H1 (cell line): ENCODE data around the gene DIAPH2. TPM values are rescaled to one million over a fixed set of nuclear protein-coding genes. Genes with fewer than 3 reads are reported as not detected.

Source experiments
- CTCF ChIA-PET: fragments of 300-600 bp; sonication (Branson Sonifier 250); formaldehyde crosslinking; loops from one replicate; lab custom pipeline; 2021; ENCODE audit not compliant: partially characterized antibody; lab: Charles Lee
- POLR2A ChIA-PET: fragments of 300-600 bp; sonication (Branson Sonifier 250); formaldehyde crosslinking; loops from one replicate; lab custom pipeline; 2021; ENCODE audit warnings: inconsistent platforms; ENCODE audit not compliant: partially characterized antibody; lab: Charles Lee
- DNase-seq, 2 experiments: peaks; one replicate each; pipeline versions ENCODE4 v3.0.0 to v3.0.0-alpha.2; 2010 to 2022; ENCODE audit warnings: low spot score in 2 of 2, low read depth in 1 of 2, mixed read lengths in 1 of 2
- FAIRE-seq: peaks from 2 replicates; lab custom pipeline; 2011; peaks lifted over from hg19 to GRCh38; lab: Jason Lieb, UNC
- H2AFZ ChIP-seq: 2 replicates; pipeline ENCODE4 v1.8.1; 2012; ENCODE audit warnings: low read length, inconsistent platforms
- H2AK5ac ChIP-seq: 2 replicates; pipeline ENCODE4 v1.6.1; 2013; ENCODE audit warnings: low read depth, low read length
- H2BK120ac ChIP-seq: replicated peaks from 2 replicates; pipeline ENCODE3; 2013; ENCODE audit warnings: low read depth, low read length, inconsistent platforms
- H2BK12ac ChIP-seq: 2 replicates; pipeline ENCODE4 v1.6.1; 2013; ENCODE audit warnings: low read depth, low read length
- H2BK15ac ChIP-seq: 2 replicates; pipeline ENCODE4 v1.6.1; 2013; ENCODE audit warnings: low read length
- H2BK20ac ChIP-seq: 2 replicates; pipeline ENCODE4 v1.6.1; 2013; ENCODE audit warnings: low read length
- H2BK5ac ChIP-seq: 2 replicates; pipeline ENCODE4 v1.6.1; 2013; ENCODE audit warnings: low read depth, low read length
- H3K14ac ChIP-seq: 2 replicates; pipeline ENCODE4 v1.6.1; 2013; ENCODE audit warnings: inconsistent platforms; ENCODE audit not compliant: insufficient read length
- H3K18ac ChIP-seq: 2 replicates; pipeline ENCODE4 v1.6.1; 2013; ENCODE audit warnings: low read length; ENCODE audit errors: extremely low read depth
- H3K23ac ChIP-seq: 2 replicates; pipeline ENCODE4 v1.6.1; 2013; ENCODE audit warnings: inconsistent platforms; ENCODE audit not compliant: insufficient read length
- H3K23me2 ChIP-seq: 2 replicates; pipeline ENCODE4 v1.6.1; 2013; ENCODE audit warnings: low read depth, low read length
- H3K27ac ChIP-seq: 2 replicates; pipeline ENCODE4 v1.6.1; 2011; ENCODE audit warnings: low read depth, low read length, inconsistent platforms
- H3K27me3 ChIP-seq, 4 experiments: replicated peaks in 1 of 4; 1 replicate in 1 of 4; 2 replicates in 3 of 4; pipeline versions ENCODE4 v1.6.1 to v1.8.1; 2011 to 2013; ENCODE audit warnings: low read length in 3 of 4, mild to moderate bottlenecking in 3 of 4, inconsistent platforms in 2 of 4, mixed read lengths in 2 of 4, moderate library complexity in 1 of 4; ENCODE audit not compliant: control insufficient read depth in 3 of 4, insufficient read depth in 3 of 4; ENCODE audit errors: extremely low read depth in 1 of 4
- H3K36me3 ChIP-seq, 4 experiments: 2 replicates each; pipeline versions ENCODE4 v1.6.1 to v1.8.1; 2011 to 2013; ENCODE audit warnings: mild to moderate bottlenecking in 4 of 4, low read length in 3 of 4, moderate library complexity in 2 of 4, control low read depth in 1 of 4, inconsistent platforms in 1 of 4; ENCODE audit not compliant: insufficient read depth in 4 of 4, control insufficient read depth in 2 of 4
- H3K4ac ChIP-seq: replicated peaks from 2 replicates; pipeline ENCODE3; 2013; ENCODE audit warnings: low read length, low read depth, mixed read lengths, inconsistent platforms; ENCODE audit not compliant: insufficient read length
- H3K4me1 ChIP-seq, 4 experiments: replicated peaks in 1 of 4; 1 replicate in 1 of 4; 2 replicates in 3 of 4; pipeline versions ENCODE4 v1.6.1 to v1.8.1; 2011 to 2013; ENCODE audit warnings: low read length in 3 of 4, inconsistent platforms in 2 of 4, mixed read lengths in 1 of 4; ENCODE audit not compliant: insufficient read depth in 4 of 4, control insufficient read depth in 3 of 4
- H3K4me2 ChIP-seq, 2 experiments: 2 replicates each; pipeline versions ENCODE4 v1.6.1 to v1.8.1; 2011 to 2013; ENCODE audit warnings: low read depth in 2 of 2, low read length in 2 of 2, control low read depth in 1 of 2, inconsistent platforms in 1 of 2, mild to moderate bottlenecking in 1 of 2; ENCODE audit not compliant: insufficient read depth in 1 of 2
- H3K4me3 ChIP-seq, 4 experiments: fragments of 200-600, 300-600 bp in 1 of 4; sonication (generic), shearing (Covaris generic), sonication (Bioruptor Twin) in 1 of 4; 2 replicates each; pipeline versions ENCODE4 v1.5.1 to v1.8.1; 2011 to 2016; ENCODE audit warnings: low read length in 4 of 4, low read depth in 3 of 4, control low read depth in 2 of 4, inconsistent platforms in 2 of 4, mild to moderate bottlenecking in 2 of 4, mixed read lengths in 1 of 4, moderate library complexity in 1 of 4; ENCODE audit not compliant: insufficient read depth in 2 of 4; ENCODE audit errors: extremely low read depth in 1 of 4
- H3K56ac ChIP-seq: replicated peaks from 2 replicates; pipeline ENCODE3; 2013; ENCODE audit warnings: low read depth, mild to moderate bottlenecking, mixed read lengths, low read length, inconsistent platforms; ENCODE audit not compliant: insufficient read length
- H3K79me1 ChIP-seq: 2 replicates; pipeline ENCODE4 v1.6.1; 2013; ENCODE audit warnings: low read depth, low read length, control low read depth
- H3K79me2 ChIP-seq, 2 experiments: 2 replicates each; pipeline versions ENCODE4 v1.6.1 to v1.8.1; 2012 to 2013; ENCODE audit warnings: low read length in 2 of 2, mild to moderate bottlenecking in 2 of 2, inconsistent platforms in 1 of 2; ENCODE audit not compliant: insufficient read depth in 2 of 2, control insufficient read depth in 1 of 2
- H3K9ac ChIP-seq, 4 experiments: replicated peaks in 1 of 4; 1 replicate in 1 of 4; 2 replicates in 3 of 4; pipeline versions ENCODE4 v1.6.1 to v1.8.1; 2011 to 2013; ENCODE audit warnings: low read depth in 3 of 4, low read length in 3 of 4, control low read depth in 2 of 4, mild to moderate bottlenecking in 2 of 4, moderate library complexity in 2 of 4, inconsistent platforms in 1 of 4; ENCODE audit errors: extremely low read depth in 1 of 4
- H3K9me3 ChIP-seq, 2 experiments: 2 replicates each; pipeline versions ENCODE4 v1.6.1 to v1.8.1; 2012 to 2013; ENCODE audit warnings: mild to moderate bottlenecking in 2 of 2, moderate library complexity in 2 of 2, control low read depth in 1 of 2, inconsistent platforms in 1 of 2, low read depth in 1 of 2, low read length in 1 of 2, mixed read lengths in 1 of 2; ENCODE audit not compliant: insufficient read depth in 2 of 2
- H4K20me1 ChIP-seq, 2 experiments: replicated peaks in 1 of 2; 2 replicates each; pipeline versions ENCODE3 to v1.8.1; 2011 to 2013; ENCODE audit warnings: inconsistent platforms in 2 of 2, low read length in 2 of 2, mild to moderate bottlenecking in 1 of 2; ENCODE audit not compliant: insufficient read depth in 2 of 2, control insufficient read depth in 1 of 2
- H4K5ac ChIP-seq: 2 replicates; pipeline ENCODE4 v1.6.1; 2013; ENCODE audit warnings: low read length, low read depth, mixed read lengths, inconsistent platforms; ENCODE audit not compliant: insufficient read length
- H4K8ac ChIP-seq: 2 replicates; pipeline ENCODE4 v1.8.0; 2013; ENCODE audit warnings: mild to moderate bottlenecking, moderate library complexity, low read length, inconsistent platforms; ENCODE audit not compliant: insufficient read depth; ENCODE audit errors: extremely low read depth
- H4K91ac ChIP-seq: replicated peaks from 2 replicates; pipeline ENCODE3; 2013; ENCODE audit warnings: low read length, mixed read lengths, inconsistent platforms; ENCODE audit not compliant: insufficient read length
- ATF3 ChIP-seq: IDR thresholded peaks from 2 replicates; pipeline ENCODE4 v1.6.1; 2011; ENCODE audit warnings: low read depth, mild to moderate bottlenecking, low read length; ENCODE audit not compliant: insufficient read depth
- CBX5 ChIP-seq: fragments of 300-800, 300-1000 bp; sonication (generic); IDR thresholded peaks from 2 replicates; pipeline ENCODE4 v1.7.1; 2016; ENCODE audit warnings: antibody characterized with exemption, low read length, low read depth
- CHD2 ChIP-seq: IDR thresholded peaks from 2 replicates; pipeline ENCODE4 v1.6.1; 2012; ENCODE audit warnings: low read length, improper control_type of control experiment
- EGR1 ChIP-seq: IDR thresholded peaks from 2 replicates; pipeline ENCODE4 v1.6.1; 2011; ENCODE audit warnings: low read depth, low read length, borderline replicate concordance
- GABPA ChIP-seq: IDR thresholded peaks from 2 replicates; pipeline ENCODE4 v1.6.1; 2011; ENCODE audit warnings: mild to moderate bottlenecking, low read length, moderate library complexity, borderline replicate concordance; ENCODE audit not compliant: insufficient read depth
- JUND ChIP-seq: IDR thresholded peaks from 2 replicates; pipeline ENCODE4 v1.6.1; 2011; ENCODE audit warnings: mild to moderate bottlenecking, improper control_type of control experiment, low read length
- MAFK ChIP-seq: IDR thresholded peaks from 2 replicates; pipeline ENCODE4 v1.6.1; 2012; ENCODE audit warnings: low read depth, mild to moderate bottlenecking, improper control_type of control experiment, low read length
- POLR2AphosphoS5 ChIP-seq: IDR thresholded peaks from 2 replicates; pipeline ENCODE4 v1.6.1; 2011; ENCODE audit warnings: low read depth, low read length
- SIN3A ChIP-seq, 2 experiments: IDR thresholded peaks in 1 of 2; conservative IDR thresholded peaks in 1 of 2; 2 replicates each; pipeline ENCODE4 v1.6.1; 2011 to 2012; ENCODE audit warnings: low read length in 2 of 2, improper control_type of control experiment in 1 of 2, low read depth in 1 of 2, mild to moderate bottlenecking in 1 of 2
- SIRT6 ChIP-seq: IDR thresholded peaks from one replicate; pipeline ENCODE4 v1.7.1; 2012; ENCODE audit warnings: low read length, inconsistent platforms
- TCF12 ChIP-seq: IDR thresholded peaks from 2 replicates; pipeline ENCODE4 v1.6.1; 2011; ENCODE audit warnings: low read depth, mild to moderate bottlenecking, low read length
- WGBS, 2 experiments: shearing (Covaris generic) in 1 of 2; methylation state at CpG; one replicate each; pipeline versions ENCODE4 v1.1.6 to v1.1.7; 2013 to 2015; ENCODE audit warnings: low lambda C conversion rate in 2 of 2, mixed read lengths in 2 of 2, inconsistent platforms in 1 of 2, low coverage in 1 of 2, missing lambda C conversion rate in 1 of 2; ENCODE audit not compliant: insufficient replicate concordance in 2 of 2, insufficient coverage in 1 of 2, insufficient read length in 1 of 2; ENCODE audit errors: extremely low coverage in 1 of 2, missing lambda C conversion rate in 1 of 2; 5-methylcytosine and 5-hydroxymethylcytosine counted together
- polyA plus RNA-seq, 7 experiments: library from polyadenylated mRNA; depleted of rRNA in 3 of 7; stranded (reverse) in 5 of 7; unstranded in 2 of 7; fragments of >200 nt in 5 of 7; fragments of 200-250 nt in 2 of 7; gene quantifications; 1 replicate in 5 of 7; 2 replicates in 1 of 7; 4 replicates in 1 of 7; pipeline versions ENCODE4 v1.2.1 to v1.2.3, GENCODE V29; 2011 to 2013; ENCODE audit warnings: missing spikeins in 2 of 7, mixed read lengths in 2 of 7
- total RNA-seq: library from RNA; stranded (reverse); fragmentation: NEBNext Ultra II Directional; extraction: Animal tissue kit (Norgen Biotek cat#: 25700); gene quantifications from 2 replicates; pipeline ENCODE4 v1.2.1, GENCODE V29; 2021
- TF ChIP-seq, protein P1 (sequence below): IDR thresholded peaks from 2 replicates; pipeline ENCODE4 v1.6.1; 2012; ENCODE audit warnings: inconsistent platforms

Gene DIAPH2
- total and polyA plus RNA-seq, 2 of the 8 experiments (the other 6 are each of a cell fraction or from before 2014, with no cell fraction given): 4.4 to 24.3 TPM

DNA sequence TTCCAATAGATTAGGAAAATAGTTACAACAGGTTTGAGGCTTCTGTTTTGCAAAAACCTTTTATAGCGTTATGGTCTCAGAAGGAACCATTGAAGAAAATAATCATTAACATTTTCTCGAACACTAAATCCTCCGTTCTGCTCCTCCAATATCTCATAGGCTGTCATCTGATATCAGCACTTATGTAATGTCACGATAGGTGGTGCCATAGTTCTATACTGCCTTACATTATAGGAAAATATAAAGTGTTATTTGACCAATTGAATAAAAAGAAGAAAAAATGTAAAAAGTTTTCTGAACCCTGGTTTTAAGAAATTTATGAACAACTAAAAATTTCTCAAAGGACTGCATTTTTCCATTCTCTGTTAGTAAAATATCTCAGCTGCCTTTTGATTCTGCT is 490.5 kb downstream of the DIAPH2 start:
- Histone ChIP-seq H4K5ac (no peak overlapping the region), H3K79me1 (no peaks in the 10 kb centered on the region), H3K36me3 (no peaks in the 10 kb centered on the region), H3K9me3 (no peaks in the 10 kb centered on the region), H3K4ac (no peak overlapping the region), H2AFZ (no peak overlapping the region), H3K79me2 (no peaks in the 10 kb centered on the region), H3K23ac (no peak overlapping the region), H3K18ac (no peak overlapping the region), H3K23me2 (no peaks in the 10 kb centered on the region), H4K8ac (no peak overlapping the region), H2AK5ac (no peak overlapping the region), H3K14ac (no peak overlapping the region), H3K4me2 (no peak overlapping the region), H2BK15ac (no peak overlapping the region), H2BK120ac (no peak overlapping the region), H3K4me1 (no peaks in the 10 kb centered on the region), H3K27ac (no peak overlapping the region), H3K9ac (no peak overlapping the region), H3K4me3 (no peak overlapping the region), H2BK20ac (no peak overlapping the region), H2BK5ac (no peak overlapping the region), H4K20me1 (no peaks in the 10 kb centered on the region), H3K56ac (no peak overlapping the region), H3K27me3 (no peaks in the 10 kb centered on the region), H2BK12ac (no peak overlapping the region), H4K91ac (no peak overlapping the region)
- CTCF ChIA-PET: interaction anchor here (1.4 kb wide), 1 partner anchor 12 kb away, joined by 3 read pairs; no protein-coding TSS in a partner anchor
- POLR2A ChIA-PET: no interaction called here
- 96% methylated on average over 4 of the region's 4 CpGs; no CpG with 5 or more reads in 1 of the 2 experiments for WGBS, 2 experiments
- no peak for DNase-seq
- no peak for FAIRE-seq
- TF ChIP-seq SIRT6: no peak
- TF ChIP-seq, protein P1, sequence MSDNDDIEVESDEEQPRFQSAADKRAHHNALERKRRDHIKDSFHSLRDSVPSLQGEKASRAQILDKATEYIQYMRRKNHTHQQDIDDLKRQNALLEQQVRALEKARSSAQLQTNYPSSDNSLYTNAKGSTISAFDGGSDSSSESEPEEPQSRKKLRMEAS: no peak
- TF ChIP-seq ATF3: no peak
- no peak for TF ChIP-seq POLR2AphosphoS5
- TF ChIP-seq CHD2: no peak
- TF ChIP-seq SIN3A (conservative IDR thresholded peaks at IDR 0.05 in 1 of 2, IDR thresholded peaks at IDR 0.05 in 1 of 2; ENCODE audit: low read depth in 1 of 2, low read length in 2 of 2): no peak
- no peak for TF ChIP-seq CBX5
- TF ChIP-seq JUND: no peak
- TF ChIP-seq TCF12: no peak
- TF ChIP-seq MAFK: no peak
- TF ChIP-seq GABPA: no peak
- TF ChIP-seq EGR1: no peak
